GM21423 (cell line): ENCODE measurements around the gene CALML5.

Experiments used
- ATAC-seq: cut with Tn5 transposase; IDR thresholded peaks from one replicate; pipeline ENCODE4 v1.9.1; 2021; ENCODE audit warnings: mild to moderate bottlenecking, moderate library complexity; ENCODE audit not compliant: unreplicated experiment

Gene CALML5

GRCh38 chr10:5502571-5503476 lies 3.5 kb upstream of the CALML5 start:
- ATAC-seq: no peak

- ATAC-seq: no peak
These were observed 2.7 kb upstream of the CALML5 start for GRCh38 chr10:5502061-5502521.

GRCh38 chr10:5500910-5501309 lies 1.5 kb upstream of the CALML5 start:
- no peak for ATAC-seq

GRCh38 chr10:5500162-5500670 lies 846 bp upstream of the CALML5 start:
- no peak for ATAC-seq

GRCh38 chr10:5498791-5499492 lies 428 bp downstream of the CALML5 start:
- no peak for ATAC-seq

GRCh38 chr10:5497948-5498730 lies 1.2 kb downstream of the CALML5 start:
- ATAC-seq: no peak

- ATAC-seq: no peak
These were observed 2.1 kb downstream of the CALML5 start for GRCh38 chr10:5497289-5497688.

GRCh38 chr10:5496261-5497250 lies 2.8 kb downstream of the CALML5 start:
- ATAC-seq: no peak

- ATAC-seq: no peak
These were observed 4.8 kb downstream of the CALML5 start for GRCh38 chr10:5494611-5495010.

- ATAC-seq: no peak
These were observed 5.7 kb downstream of the CALML5 start for GRCh38 chr10:5493691-5494090.

GRCh38 chr10:5492929-5493576 lies 6.3 kb downstream of the CALML5 start:
- no peak for ATAC-seq

GRCh38 chr10:5492322-5492855 lies 7.0 kb downstream of the CALML5 start:
- ATAC-seq: no peak

GRCh38 chr10:5491477-5491876 lies 7.9 kb downstream of the CALML5 start:
- ATAC-seq: no peak

- no peak for ATAC-seq
These were observed 8.5 kb downstream of the CALML5 start for GRCh38 chr10:5490698-5491464.

- ATAC-seq: no peak
These were observed 9.3 kb downstream of the CALML5 start for GRCh38 chr10:5490032-5490431.

- no peak for ATAC-seq
These were observed 10.9 kb downstream of the CALML5 start for GRCh38 chr10:5488272-5489161.

GRCh38 chr10:5486853-5487235 lies 12.5 kb downstream of the CALML5 start:
- ATAC-seq: no peak
